HG03460 (cell line): ENCODE data around the gene WDR6.

Experiments used
- ATAC-seq: cut with Tn5 transposase; IDR thresholded peaks from one replicate; pipeline ENCODE4 v1.9.1; 2021; ENCODE audit not compliant: unreplicated experiment

The WDR6 gene

DNA sequence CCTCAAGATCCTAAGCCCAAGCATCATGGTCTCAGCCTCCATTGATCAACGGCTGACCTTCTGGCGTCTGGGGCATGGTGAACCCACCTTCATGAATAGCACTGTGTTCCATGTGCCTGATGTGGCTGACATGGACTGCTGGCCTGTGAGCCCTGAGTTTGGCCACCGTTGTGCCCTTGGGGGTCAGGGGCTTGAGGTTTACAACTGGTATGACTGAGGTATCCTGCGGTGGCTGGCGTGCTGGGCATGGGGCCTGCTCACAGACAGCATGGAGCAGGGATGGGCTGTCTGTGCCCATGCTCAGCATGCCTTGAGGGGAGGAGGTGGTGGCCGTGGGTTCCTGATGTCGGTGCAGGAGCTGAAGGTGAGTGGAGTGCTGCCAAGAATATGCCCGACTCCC is 7.9 kb downstream of the WDR6 start:
- no peak for ATAC-seq

GRCh38 chr3:49015765-49016164 is 8.6 kb downstream of the WDR6 start:
- no peak for ATAC-seq

DNA sequence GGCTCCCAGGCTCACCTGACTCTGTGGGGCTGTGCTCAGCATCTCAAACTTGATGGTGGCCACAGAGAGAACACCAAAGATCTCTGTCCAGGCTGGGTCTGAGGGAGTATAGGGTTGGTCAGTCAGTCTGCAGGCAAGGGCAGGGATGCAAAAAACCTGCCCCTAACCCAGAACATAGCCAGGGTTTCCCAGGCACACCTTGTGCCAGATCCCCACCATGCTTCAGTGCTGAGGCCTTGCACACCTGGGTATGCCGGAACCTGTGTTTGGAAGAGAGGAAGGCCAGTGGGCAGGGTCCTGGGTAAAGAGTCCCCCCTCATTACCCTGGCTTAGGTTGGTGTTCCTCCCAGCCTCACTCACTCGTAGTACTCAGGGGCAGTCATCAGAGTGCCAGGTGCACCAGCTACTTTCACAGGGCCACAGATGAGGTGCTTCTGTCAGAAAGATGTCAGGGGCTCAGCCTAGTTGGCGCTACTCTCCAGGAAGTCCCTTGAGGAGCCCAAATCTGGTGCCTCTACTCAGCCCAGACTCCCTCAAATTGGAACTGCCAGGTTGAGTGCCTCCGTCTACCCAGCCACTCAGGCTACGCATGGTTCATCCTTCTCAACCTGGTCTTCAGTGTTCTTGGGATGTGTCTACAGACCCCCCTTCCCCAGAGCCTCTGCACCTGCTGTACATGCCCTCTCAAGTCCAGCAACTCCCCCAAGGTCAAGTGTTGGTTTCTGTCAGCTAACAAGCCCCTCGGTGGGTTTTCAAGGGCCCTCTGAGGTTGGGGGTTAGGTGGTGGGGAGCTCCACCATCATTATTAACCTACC is 9.4 kb downstream of the WDR6 start:
- ATAC-seq: no peak

DNA sequence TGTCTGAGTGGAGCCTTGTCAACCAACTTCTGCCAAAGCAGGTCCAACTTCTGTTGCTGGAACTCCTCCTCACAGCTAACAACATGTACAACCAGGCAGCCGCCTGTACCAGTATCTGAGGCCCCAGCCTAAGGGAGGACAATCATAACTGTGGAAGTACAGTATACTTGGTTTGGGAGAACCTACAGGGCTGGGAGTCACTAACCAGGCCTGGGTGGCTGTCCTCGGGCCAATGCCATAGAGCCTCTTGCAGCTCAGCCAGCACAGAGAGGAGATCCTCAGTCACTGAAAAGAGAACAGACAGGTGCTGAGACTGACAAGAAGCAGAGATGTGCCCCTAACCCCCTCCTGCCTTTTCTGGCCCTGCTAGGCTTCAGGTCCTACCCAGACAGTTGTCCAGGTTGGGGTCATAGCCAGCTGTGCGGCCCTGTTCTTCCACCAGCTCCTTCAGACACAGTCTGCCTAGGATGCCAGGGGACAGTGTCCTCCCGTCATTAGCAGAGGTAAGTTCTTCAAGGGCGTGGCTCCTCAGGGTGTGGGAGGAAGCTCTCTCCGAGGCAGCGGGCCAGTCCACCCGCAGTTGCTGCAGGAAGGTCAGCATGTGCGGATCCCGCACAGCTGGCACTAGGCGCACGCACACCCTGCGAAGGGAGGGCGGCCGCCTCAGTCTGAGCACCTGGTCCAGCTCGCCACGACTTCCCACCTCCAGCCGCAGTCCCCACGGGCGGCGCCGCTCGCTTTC is 10.2 kb downstream of the WDR6 start:
- ATAC-seq: no peak

DNA sequence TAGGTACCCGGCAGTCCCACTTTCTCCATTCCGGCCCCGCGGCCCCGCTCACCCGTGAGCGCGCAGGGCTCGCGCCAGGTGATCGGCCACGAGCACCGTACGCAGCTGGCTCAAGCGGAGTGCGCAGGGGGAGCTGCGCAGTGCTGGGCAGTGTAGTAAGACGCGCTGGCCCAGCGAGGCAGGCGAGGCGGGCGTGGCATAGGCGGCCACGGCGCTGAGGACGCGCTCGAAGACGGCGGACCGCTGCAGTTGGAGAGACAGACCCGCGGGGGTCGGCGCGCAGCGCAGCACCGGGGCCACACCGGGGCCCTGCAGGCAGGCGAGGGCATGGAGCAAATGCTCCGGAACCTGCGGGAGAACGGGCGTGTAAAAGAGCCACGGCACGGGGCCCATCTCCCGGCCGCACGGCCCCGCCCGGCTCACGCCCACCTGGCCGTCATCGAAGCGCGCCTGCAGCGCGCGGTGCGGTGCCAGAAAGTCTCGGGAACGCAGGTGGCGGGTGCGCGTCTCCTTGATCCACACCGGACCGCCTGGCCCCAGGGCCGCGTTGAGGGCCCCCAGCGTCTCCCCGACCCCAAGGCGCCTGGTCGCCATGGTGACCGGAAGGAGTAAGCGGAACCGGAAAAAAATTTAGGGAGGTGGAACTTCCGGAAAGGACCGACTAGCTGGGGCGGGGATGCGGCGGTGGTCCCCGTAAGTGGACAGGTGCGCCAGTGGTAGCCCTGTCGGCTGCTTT is 10.9 kb downstream of the WDR6 start, which contains the start of gene DALRD3:
TSS of gene DALRD3 (minus strand) at position 610 of the 736 bp plus-strand sequence. CDS start at position 594, 16 bp downstream.
- no peak for ATAC-seq

DNA sequence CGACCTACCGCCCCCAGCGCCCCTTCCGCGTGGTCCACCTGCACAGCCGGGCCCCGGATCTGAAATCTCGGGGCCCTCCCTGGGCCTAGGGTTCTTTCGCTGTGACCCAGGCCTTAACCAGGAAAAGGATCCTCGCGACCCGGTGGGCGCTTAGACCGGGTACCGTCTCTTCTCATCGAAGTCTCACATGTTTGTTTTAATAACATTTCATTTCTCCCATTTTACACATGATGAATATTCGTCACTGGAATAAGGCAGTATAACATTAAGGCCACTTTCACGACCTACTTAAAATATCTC is 11.5 kb downstream of the WDR6 start:
- ATAC-seq: no peak

DNA sequence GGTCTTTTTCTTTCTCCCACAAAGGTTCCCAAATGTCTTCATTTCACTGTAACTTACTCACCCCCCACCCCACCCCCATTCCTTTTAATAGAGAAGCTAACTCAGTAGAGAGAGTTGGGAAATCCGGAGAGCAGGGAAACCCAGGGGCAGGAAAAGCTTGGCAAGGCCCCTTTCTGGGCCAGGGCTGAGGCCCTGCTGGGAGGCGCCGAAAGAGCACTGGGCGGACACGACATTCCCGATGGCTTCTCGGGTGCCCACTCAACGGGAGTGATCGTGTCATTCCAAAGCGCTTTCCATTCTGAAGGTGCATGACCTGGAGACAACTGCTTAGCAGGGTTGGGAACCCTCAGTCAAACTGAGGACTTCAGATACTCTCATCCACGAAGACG is 12.7 kb downstream of the WDR6 start:
- no peak for ATAC-seq

DNA sequence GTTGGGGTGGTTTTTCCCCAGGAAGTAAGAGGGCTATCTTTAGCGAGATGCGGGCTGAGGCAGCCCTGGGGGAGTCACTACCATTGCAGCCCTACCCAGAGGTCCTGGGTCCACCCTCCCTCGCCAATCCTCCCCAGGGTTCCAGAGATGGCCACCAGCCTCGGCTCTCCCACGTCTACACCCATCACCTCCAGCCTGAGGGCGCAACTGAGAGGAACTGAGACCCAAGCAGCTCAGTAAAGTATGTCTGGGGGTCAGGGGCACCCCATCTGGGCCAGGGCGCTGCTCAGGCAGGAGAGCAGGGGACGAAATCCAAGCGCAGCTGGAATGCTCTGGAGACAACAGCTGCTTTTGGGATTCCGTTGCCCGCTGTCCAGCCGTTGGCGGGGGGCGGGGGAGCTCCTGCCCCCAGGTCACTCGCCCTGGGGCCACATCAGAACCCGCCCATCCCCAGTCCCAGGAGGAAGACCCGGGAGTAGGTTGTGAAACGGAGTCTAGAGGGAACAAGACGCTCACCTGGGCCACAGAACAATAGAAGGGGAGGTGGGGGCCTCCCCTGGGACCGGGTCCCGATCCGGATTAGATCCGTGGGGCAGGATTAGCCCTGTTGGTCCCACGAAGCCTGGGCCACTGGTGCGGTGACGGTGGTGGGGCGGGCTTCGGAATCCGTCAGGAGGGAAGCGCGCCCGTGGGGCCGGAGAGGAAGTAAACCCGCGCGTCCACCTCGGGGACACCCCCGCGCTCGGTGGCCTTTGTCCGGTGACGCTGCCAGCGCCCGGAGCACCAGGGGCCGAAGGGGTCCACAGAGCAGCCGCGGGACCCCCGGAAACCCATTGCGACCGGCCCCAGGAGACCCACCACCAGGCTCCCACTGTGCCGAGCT is 13.4 kb downstream of the WDR6 start:
- ATAC-seq: peak; percentile 2

GRCh38 chr3:49021213-49021812 is 14.1 kb downstream of the WDR6 start:
- ATAC-seq: peak; percentile 44

DNA sequence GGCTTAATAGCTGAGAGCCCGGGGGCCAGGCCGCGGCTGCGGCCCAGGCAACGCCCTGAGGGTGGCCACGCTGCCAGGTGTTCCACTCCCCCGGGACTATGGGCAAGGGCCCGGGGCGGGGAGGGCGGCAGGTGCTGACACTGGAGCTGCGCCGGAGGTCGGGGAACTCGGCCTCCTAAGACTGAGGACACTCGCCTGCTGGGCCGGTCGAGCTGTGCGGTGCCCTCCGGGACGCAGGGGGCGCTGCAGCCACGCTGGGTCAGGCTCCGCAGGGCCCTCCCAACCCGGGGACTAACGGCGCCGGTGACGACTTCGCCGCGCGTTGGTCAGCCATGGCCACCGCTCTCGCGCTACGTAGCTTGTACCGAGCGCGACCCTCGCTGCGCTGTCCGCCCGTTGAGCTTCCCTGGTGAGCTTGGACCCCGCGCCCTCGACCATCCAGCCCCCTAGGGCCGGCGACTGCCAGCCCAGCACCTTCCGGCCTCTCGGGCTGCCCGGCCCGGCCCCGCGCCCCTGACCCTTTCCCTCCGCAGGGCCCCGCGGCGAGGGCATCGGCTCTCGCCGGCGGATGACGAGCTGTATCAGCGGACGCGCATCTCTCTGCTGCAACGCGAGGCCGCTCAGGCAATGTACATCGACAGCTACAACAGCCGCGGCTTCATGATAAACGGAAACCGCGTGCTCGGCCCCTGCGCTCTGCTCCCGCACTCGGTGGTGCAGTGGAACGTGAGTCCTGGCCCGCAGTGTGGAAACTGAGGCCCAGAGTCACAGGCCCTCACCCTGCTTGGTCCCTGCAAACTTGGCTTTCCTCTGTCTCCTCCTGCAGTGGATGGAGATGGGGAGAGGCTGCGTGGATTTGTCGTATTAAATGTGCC is 14.9 kb downstream of the WDR6 start, which contains the start of gene NDUFAF3:
TSS of gene NDUFAF3 (plus strand) at position 309 of the 875 bp plus-strand sequence. CDS start at position 333, 24 bp downstream.
- peak; percentile 55 for ATAC-seq

- ATAC-seq: no peak
Measured at GRCh38 chr3:49022688-49023171, 15.5 kb downstream of the WDR6 start.

DNA sequence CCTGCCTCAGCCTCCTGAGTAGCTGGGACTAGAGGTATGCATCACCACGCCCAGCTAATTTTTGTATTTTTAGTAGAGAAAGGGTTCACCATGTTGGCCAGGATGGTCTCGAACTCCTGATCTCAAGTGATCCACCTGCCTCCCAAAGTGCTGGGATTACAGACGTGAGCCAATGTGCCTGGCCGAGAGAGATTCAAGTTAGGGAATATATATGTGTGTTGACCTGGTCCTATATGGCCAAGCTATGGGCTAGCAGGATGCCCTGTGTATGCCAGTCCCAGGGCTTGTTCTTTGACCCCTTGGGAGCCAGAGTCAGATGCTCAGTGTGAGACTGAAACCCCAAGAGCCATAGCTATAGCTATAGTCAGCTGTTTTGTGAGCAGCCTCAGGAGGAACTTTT is 16.6 kb downstream of the WDR6 start:
- no peak for ATAC-seq

DNA sequence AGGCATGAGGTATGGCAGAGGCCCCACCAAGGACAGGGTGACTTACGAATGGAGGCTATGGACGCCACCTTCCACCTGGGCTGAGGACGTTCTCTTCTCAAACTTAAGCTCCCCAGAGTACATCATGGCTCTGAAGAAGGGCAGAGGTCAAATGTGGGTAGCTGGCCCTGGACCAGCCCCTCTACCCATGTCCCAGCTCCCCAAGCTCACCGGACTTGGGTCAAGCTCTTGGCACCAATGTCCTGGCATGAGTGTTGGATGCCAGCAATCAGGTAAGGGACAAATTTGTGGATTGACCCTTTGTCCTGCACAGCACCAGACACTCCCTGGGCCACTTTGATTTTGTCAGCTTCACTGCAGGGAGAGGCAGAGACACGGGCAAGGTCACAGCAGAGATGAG is 17.3 kb downstream of the WDR6 start:
- no peak for ATAC-seq

- no peak for ATAC-seq
Measured at GRCh38 chr3:49025005-49025792, 18.0 kb downstream of the WDR6 start.

DNA sequence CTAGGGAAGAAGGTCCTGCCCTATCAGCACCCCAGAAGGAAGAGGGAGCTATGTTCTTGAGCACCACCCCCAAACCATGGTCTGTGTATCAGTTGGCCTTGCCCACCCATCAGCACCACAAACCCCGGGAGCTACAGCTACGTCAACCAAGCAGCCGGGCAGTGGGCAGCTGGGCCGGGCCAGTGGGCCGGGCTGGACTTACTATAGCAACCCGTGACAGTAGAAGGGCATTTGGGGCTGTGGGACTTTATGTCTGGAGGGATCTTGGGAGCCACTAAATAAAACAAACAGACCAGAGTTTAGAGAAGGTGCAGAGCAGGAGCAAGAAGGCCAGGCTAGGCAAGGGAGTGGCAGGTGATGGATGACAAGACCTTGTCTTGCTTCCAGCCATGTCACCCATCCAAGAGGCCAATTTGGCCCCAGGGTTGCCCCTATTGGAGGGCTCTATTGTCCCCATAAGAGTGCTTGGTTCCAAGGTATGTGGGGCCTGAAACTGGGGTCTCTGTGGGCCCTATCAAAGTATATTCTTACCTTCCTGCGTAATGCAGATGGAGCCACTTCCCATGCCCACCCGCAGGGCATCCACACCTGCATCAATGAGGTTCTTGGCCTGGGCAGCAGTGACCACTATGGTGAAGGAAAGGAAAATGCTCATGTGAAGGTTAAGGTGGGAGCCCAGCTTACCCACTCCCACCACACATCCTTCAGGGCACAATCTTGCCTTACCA is 18.8 kb downstream of the WDR6 start:
- no peak for ATAC-seq

- no peak for ATAC-seq
Measured at GRCh38 chr3:49026536-49026935, 19.3 kb downstream of the WDR6 start.

DNA sequence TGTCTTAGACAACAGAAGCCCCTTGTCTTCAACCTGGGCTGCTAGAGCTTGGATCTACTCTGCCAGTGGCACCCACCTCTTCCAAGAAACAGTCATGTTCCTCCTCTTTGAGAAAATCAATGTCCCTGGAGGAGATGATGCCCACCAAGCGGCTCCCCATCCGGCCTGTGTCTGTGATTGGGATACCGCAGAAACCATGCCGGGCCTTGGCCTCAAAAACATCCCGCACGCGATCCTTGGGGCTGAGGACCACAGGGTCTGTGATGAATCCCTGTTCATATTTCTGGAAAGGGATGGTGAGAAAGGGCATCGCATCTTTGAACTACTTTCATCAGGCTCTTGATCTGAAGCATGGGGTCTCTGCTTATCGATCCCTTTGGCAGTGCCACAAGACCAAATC is 20.4 kb downstream of the WDR6 start:
- ATAC-seq: no peak

- no peak for ATAC-seq
Measured at GRCh38 chr3:49028298-49028672, 21.1 kb downstream of the WDR6 start.
